Fibroblast of mammary gland (primary cell): Measurements from ENCODE around the gene MAGI3.

ENCODE experiments used
- DNase-seq: peaks from one replicate; pipeline ENCODE4 v3.0.0-alpha.2; 2010; ENCODE audit warnings: low read depth
- H3K4me3 ChIP-seq: 2 replicates; pipeline ENCODE4 v1.5.1; 2011; ENCODE audit warnings: low read depth, mild to moderate bottlenecking, low read length, moderate library complexity; ENCODE audit not compliant: control insufficient read depth
- CTCF ChIP-seq: conservative IDR thresholded peaks from 2 replicates; pipeline ENCODE4 v1.5.1; 2011; ENCODE audit warnings: low read depth, low read length, inconsistent platforms; ENCODE audit not compliant: control insufficient read depth, insufficient read depth

Gene MAGI3

GRCh38 chr1:113439277-113439670, 49.0 kb downstream of the MAGI3 start:
- TF ChIP-seq CTCF, result no peak
- no peak overlapping the region for H3K4me3 ChIP-seq
- DNase-seq, result no peak

GRCh38 chr1:113442131-113442530, 51.8 kb downstream of the MAGI3 start:
- no peak for DNase-seq
- no peak overlapping the region for H3K4me3 ChIP-seq
- no peak for TF ChIP-seq CTCF

- DNase-seq, result no peak
- no peak for TF ChIP-seq CTCF
- H3K4me3 ChIP-seq, result no peak overlapping the region
These were observed 54.5 kb downstream of the MAGI3 start for GRCh38 chr1:113444857-113445256.

DNA sequence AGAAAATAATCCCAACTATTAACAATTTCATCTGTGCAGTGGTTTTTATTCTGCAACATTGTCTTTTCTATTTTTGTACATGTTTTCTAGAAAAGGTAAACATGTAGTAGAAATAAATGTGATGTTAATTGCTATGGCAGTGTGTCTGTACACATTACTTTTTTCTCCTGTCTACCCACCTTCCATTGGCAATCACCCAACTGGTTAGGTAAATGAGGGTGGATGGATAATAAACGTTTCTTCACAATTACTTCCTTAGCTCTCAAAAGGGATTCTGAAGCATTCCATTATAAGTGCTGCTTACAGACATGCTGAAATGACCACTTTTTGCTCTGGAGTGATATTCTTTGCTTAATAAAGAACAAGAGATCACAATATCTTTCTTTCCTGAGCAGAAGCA, 61.4 kb downstream of the MAGI3 start:
- DNase-seq, result no peak
- TF ChIP-seq CTCF, result no peak
- H3K4me3 ChIP-seq, result no peak overlapping the region

DNA sequence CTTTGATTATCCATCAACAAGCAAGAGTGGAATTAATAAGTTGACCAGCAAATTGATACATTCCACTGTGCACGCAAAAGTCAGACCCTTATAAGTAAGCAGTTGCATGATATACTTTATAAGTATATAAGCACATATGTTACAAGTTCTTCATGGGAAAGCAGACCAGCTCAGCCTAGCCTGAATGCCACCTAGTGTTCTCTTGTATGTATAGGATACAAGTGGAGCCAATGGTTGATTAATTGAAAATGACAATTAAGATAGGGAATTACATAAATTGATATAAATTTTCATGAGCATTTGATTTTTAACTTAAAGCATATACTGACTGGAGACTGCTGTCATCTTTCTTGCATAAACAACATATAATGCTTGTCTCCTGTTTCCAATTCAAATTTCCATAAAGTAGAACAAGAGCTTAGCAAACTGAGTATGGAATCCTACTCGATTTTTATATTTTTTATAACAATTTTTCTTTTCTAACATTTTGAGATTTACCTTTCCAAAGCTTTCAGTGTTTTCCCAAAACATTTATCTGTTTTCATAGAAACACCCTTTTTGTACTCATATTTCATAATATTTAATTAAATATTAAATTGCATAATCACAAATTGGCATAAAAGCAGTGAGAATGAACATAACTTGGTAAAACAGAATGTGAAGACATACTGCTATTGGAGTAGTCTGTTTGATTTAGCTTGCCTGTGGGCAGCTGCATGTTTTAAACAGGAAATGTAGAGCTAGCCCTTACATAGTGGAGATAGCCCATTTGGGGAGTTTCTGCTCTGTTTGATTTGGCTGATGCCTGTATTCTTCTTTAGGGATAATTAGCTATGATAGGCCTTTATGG, 62.8 kb downstream of the MAGI3 start:
- peak; percentile 71 for DNase-seq
- peak; percentile 69 for TF ChIP-seq CTCF
- H3K4me3 ChIP-seq, result no peak overlapping the region

DNA sequence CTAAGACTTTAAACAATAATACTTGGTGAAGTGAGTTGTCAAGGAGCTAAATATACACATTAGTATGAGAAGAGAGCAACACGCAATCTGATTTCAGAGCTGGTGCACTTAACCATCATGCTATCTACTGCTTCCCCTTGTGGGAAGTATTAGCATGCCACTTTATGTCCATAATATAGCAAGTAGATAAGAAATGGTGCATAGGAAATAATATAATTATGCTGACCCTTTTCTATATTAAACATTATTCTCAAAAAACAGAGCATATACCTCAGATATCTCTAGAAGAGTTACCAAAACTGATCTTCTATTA, 63.4 kb downstream of the MAGI3 start:
- no peak for DNase-seq
- no peak overlapping the region for H3K4me3 ChIP-seq
- TF ChIP-seq CTCF, result no peak
